ENCODE data around the gene KIF20B.
"Not testable (repeated sequence)": the region's sequence is repeated elsewhere in the genome, so short reads cannot be mapped to it uniquely, and the experiment has no call there.

Gene KIF20B

GRCh38 chr10:89693176-89693575 is 8.2 kb upstream of the KIF20B start:
- no peak for DNase-seq

GRCh38 chr10:89695307-89695706 is 6.1 kb upstream of the KIF20B start:
- no peak for DNase-seq

GRCh38 chr10:89697946-89698345 is 3.4 kb upstream of the KIF20B start:
- no peak for DNase-seq

- no peak for DNase-seq
These were observed 1.8 kb upstream of the KIF20B start for GRCh38 chr10:89699581-89700064.

- DNase-seq: no peak
These were observed 508 bp upstream of the KIF20B start for GRCh38 chr10:89700923-89701241.

GRCh38 chr10:89702121-89702480 is 711 bp downstream of the KIF20B start:
- no peak for DNase-seq

- no peak for DNase-seq
These were observed 4.1 kb downstream of the KIF20B start for GRCh38 chr10:89705466-89705865.

- no peak for DNase-seq
These were observed 4.6 kb downstream of the KIF20B start for GRCh38 chr10:89706011-89706410.

- no peak for DNase-seq
These were observed 6.0 kb downstream of the KIF20B start for GRCh38 chr10:89707372-89707771.

GRCh38 chr10:89710753-89711152 is 9.4 kb downstream of the KIF20B start:
- DNase-seq: no peak

- DNase-seq: no peak
These were observed 33.2 kb downstream of the KIF20B start for GRCh38 chr10:89734616-89735015.

- DNase-seq: no peak
These were observed 37.3 kb downstream of the KIF20B start for GRCh38 chr10:89738551-89739209.

- DNase-seq: no peak
These were observed 39.9 kb downstream of the KIF20B start for GRCh38 chr10:89741126-89741762.

GRCh38 chr10:89744026-89744425 is 42.6 kb downstream of the KIF20B start:
- no peak for DNase-seq

GRCh38 chr10:89745903-89746302 is 44.5 kb downstream of the KIF20B start:
- DNase-seq: no peak

- no peak for DNase-seq
These were observed 49.1 kb downstream of the KIF20B start for GRCh38 chr10:89750441-89750840.

- DNase-seq: no peak
These were observed 54.0 kb downstream of the KIF20B start for GRCh38 chr10:89755374-89755773.

GRCh38 chr10:89759531-89759930 is 58.1 kb downstream of the KIF20B start:
- DNase-seq: no peak

- DNase-seq: not testable (repeated sequence)
These were observed 62.3 kb downstream of the KIF20B start for GRCh38 chr10:89763671-89764070.

GRCh38 chr10:89771684-89772083 is 70.3 kb downstream of the KIF20B start:
- DNase-seq: no peak

- no peak for DNase-seq
These were observed 71.7 kb downstream of the KIF20B start for GRCh38 chr10:89773081-89773480.

GRCh38 chr10:89776665-89777064 is 75.3 kb downstream of the KIF20B start:
- no peak for DNase-seq

GRCh38 chr10:89782470-89782869 is 81.1 kb downstream of the KIF20B start:
- DNase-seq: no peak

- DNase-seq: no peak
These were observed 82.0 kb downstream of the KIF20B start for GRCh38 chr10:89783406-89783805.

GRCh38 chr10:89785095-89785494 is 83.7 kb downstream of the KIF20B start:
- DNase-seq: no peak

All from SHP77 treated with DMSO at 0.1 percent for 48 hours (cell line).